Activated CD8-positive, alpha-beta memory T cell treated with anti-CD3 and anti-CD28 coated beads, Interleukin-2, amount 10 ng/mL, durations not matched to agents 7 days and 5 days (primary cell): ENCODE results near the gene ZBED1. TPM values are rescaled to one million over a fixed set of nuclear protein-coding genes. Genes with fewer than 3 reads are reported as not detected.
"Not testable (repeated sequence)": the region's sequence is repeated elsewhere in the genome, so short reads cannot be mapped to it uniquely, and the experiment has no call there.

ENCODE experiments used
- ATAC-seq: fragments of 150-1000 bp; cut with Tn5 transposase; one replicate; pipeline ENCODE4 v1.10.0; 2021; ENCODE audit warnings: moderate library complexity
- CTCF ChIA-PET: fragments of 350-600 bp; sonication (Branson Sonifier 250); formaldehyde crosslinking; loops from one replicate; lab custom pipeline; 2021; ENCODE audit warnings: antibody characterized with exemption; lab: Charles Lee
- DNase-seq: peaks from one replicate; pipeline ENCODE4 v3.0.0-alpha.2; 2020
- H3K27ac Mint-ChIP-seq: one replicate; pipeline ENCODE4 v1.8.0; 2021; ENCODE audit warnings: mild to moderate bottlenecking, mixed read lengths
- H3K27me3 Mint-ChIP-seq: one replicate; pipeline ENCODE4 v1.8.0; 2021; ENCODE audit warnings: mixed read lengths
- H3K36me3 Mint-ChIP-seq: one replicate; pipeline ENCODE4 v1.8.0; 2021; ENCODE audit warnings: mild to moderate bottlenecking, mixed read lengths
- H3K4me1 Mint-ChIP-seq: one replicate; pipeline ENCODE4 v1.8.0; 2021; ENCODE audit warnings: mixed read lengths
- H3K4me3 Mint-ChIP-seq: one replicate; pipeline ENCODE4 v1.8.0; 2021; ENCODE audit warnings: mild to moderate bottlenecking, moderate library complexity, mixed read lengths
- H3K9me3 Mint-ChIP-seq: one replicate; pipeline ENCODE4 v1.8.0; 2022; ENCODE audit warnings: low read depth, mixed read lengths
- total RNA-seq, 2 experiments: library from RNA; stranded (reverse); gene quantifications; one replicate each; pipeline ENCODE4 v1.2.3, GENCODE V29; 2021

ZBED1 gene
- total RNA-seq, 2 experiments from 2014 or later: 31.7 to 34.9 TPM

- ATAC-seq, H3K27ac Mint-ChIP-seq, H3K4me3 Mint-ChIP-seq, H3K36me3 Mint-ChIP-seq, H3K27me3 Mint-ChIP-seq, DNase-seq, H3K4me1 Mint-ChIP-seq, H3K9me3 Mint-ChIP-seq, CTCF ChIA-PET: not testable (repeated sequence)
Observed at GRCh38 chrX:2534261-2535021, 33.7 kb upstream of the ZBED1 start.

GRCh38 chrX:2533424-2533823 lies 32.6 kb upstream of the ZBED1 start:
- H3K9me3 Mint-ChIP-seq: no peaks in the 10 kb centered on the region
- H3K4me1 Mint-ChIP-seq: no peaks in the 10 kb centered on the region
- H3K27me3 Mint-ChIP-seq: peaks cover 5% of the 10 kb centered on the region
- no peak for DNase-seq
- CTCF ChIA-PET: no interaction called here
- no peak overlapping the region for H3K4me3 Mint-ChIP-seq
- H3K27ac Mint-ChIP-seq: no peak overlapping the region
- ATAC-seq: no peak
- H3K36me3 Mint-ChIP-seq: no peaks in the 10 kb centered on the region

GRCh38 chrX:2526390-2526789 lies 25.6 kb upstream of the ZBED1 start:
- no peaks in the 10 kb centered on the region for H3K36me3 Mint-ChIP-seq
- H3K4me1 Mint-ChIP-seq: no peaks in the 10 kb centered on the region
- H3K4me3 Mint-ChIP-seq: no peak overlapping the region
- no peaks in the 10 kb centered on the region for H3K9me3 Mint-ChIP-seq
- no peak for DNase-seq
- CTCF ChIA-PET: no interaction called here
- no peak overlapping the region for H3K27ac Mint-ChIP-seq
- no peak for ATAC-seq
- peaks cover 5% of the 10 kb centered on the region for H3K27me3 Mint-ChIP-seq

GRCh38 chrX:2523911-2524310 lies 23.1 kb upstream of the ZBED1 start:
- H3K27ac Mint-ChIP-seq: no peak overlapping the region
- DNase-seq: no peak
- H3K36me3 Mint-ChIP-seq: no peaks in the 10 kb centered on the region
- peaks cover 5% of the 10 kb centered on the region for H3K27me3 Mint-ChIP-seq
- no peak overlapping the region for H3K4me3 Mint-ChIP-seq
- H3K4me1 Mint-ChIP-seq: no peaks in the 10 kb centered on the region
- ATAC-seq: no peak
- CTCF ChIA-PET: no interaction called here
- no peaks in the 10 kb centered on the region for H3K9me3 Mint-ChIP-seq

GRCh38 chrX:2521927-2522386 lies 21.2 kb upstream of the ZBED1 start:
- Mint-ChIP-seq H3K4me3 (no peak overlapping the region), H3K27ac (no peak overlapping the region), H3K36me3 (no peaks in the 10 kb centered on the region), H3K27me3 (peaks cover 5% of the 10 kb centered on the region), H3K4me1 (peaks cover under 1% of the 10 kb centered on the region), H3K9me3 (no peaks in the 10 kb centered on the region)
- CTCF ChIA-PET: no interaction called here
- DNase-seq: no peak
- ATAC-seq: no peak

- peaks cover 5% of the 10 kb centered on the region for H3K27me3 Mint-ChIP-seq
Observed at GRCh38 chrX:2521092-2521926, 20.5 kb upstream of the ZBED1 start.

GRCh38 chrX:2520539-2520938 lies 19.8 kb upstream of the ZBED1 start:
- CTCF ChIA-PET: no interaction called here
- Mint-ChIP-seq H3K4me1 (peaks cover 3% of the 10 kb centered on the region), H3K27me3 (peaks cover 5% of the 10 kb centered on the region), H3K4me3 (no peak overlapping the region), H3K36me3 (no peaks in the 10 kb centered on the region), H3K9me3 (no peaks in the 10 kb centered on the region), H3K27ac (no peak overlapping the region)
- ATAC-seq (no peak), DNase-seq (no peak)

More at GRCh38 chrX:2521092-2521926, 20.5 kb upstream of the ZBED1 start:
- Mint-ChIP-seq H3K9me3 (no peaks in the 10 kb centered on the region), H3K4me1 (peaks cover 3% of the 10 kb centered on the region), H3K4me3 (no peak overlapping the region), H3K27ac (no peak overlapping the region), H3K36me3 (no peaks in the 10 kb centered on the region)
- CTCF ChIA-PET: no interaction called here
- DNase-seq (no peak), ATAC-seq (no peak)

GRCh38 chrX:2519638-2520037 lies 18.9 kb upstream of the ZBED1 start:
- ATAC-seq, H3K27ac Mint-ChIP-seq, H3K4me1 Mint-ChIP-seq, CTCF ChIA-PET, H3K27me3 Mint-ChIP-seq, H3K9me3 Mint-ChIP-seq, H3K4me3 Mint-ChIP-seq, H3K36me3 Mint-ChIP-seq, DNase-seq: not testable (repeated sequence)

GRCh38 chrX:2517055-2517454 lies 16.3 kb upstream of the ZBED1 start:
- Mint-ChIP-seq H3K9me3 (no peaks in the 10 kb centered on the region), H3K27ac (no peak overlapping the region), H3K4me3 (no peak overlapping the region), H3K36me3 (no peaks in the 10 kb centered on the region), H3K4me1 (peaks cover 4% of the 10 kb centered on the region), H3K27me3 (peaks cover 2% of the 10 kb centered on the region)
- ATAC-seq (no peak), DNase-seq (no peak)
- CTCF ChIA-PET: no interaction called here

- H3K36me3 Mint-ChIP-seq: no peaks in the 10 kb centered on the region
- peaks cover 2% of the 10 kb centered on the region for H3K27me3 Mint-ChIP-seq
- DNase-seq (no peak), ATAC-seq (no peak)
- peaks cover 4% of the 10 kb centered on the region for H3K4me1 Mint-ChIP-seq
- CTCF ChIA-PET: no interaction called here
- no peak overlapping the region for H3K4me3 Mint-ChIP-seq
- no peak overlapping the region for H3K27ac Mint-ChIP-seq
- H3K9me3 Mint-ChIP-seq: no peaks in the 10 kb centered on the region
Observed at GRCh38 chrX:2516623-2517022, 15.8 kb upstream of the ZBED1 start.

GRCh38 chrX:2514131-2514530 lies 13.4 kb upstream of the ZBED1 start:
- CTCF ChIA-PET: no interaction called here
- no peaks in the 10 kb centered on the region for H3K36me3 Mint-ChIP-seq
- no peak overlapping the region for H3K4me3 Mint-ChIP-seq
- no peak overlapping the region for H3K27ac Mint-ChIP-seq
- ATAC-seq: no peak
- no peaks in the 10 kb centered on the region for H3K9me3 Mint-ChIP-seq
- H3K4me1 Mint-ChIP-seq: peaks cover 4% of the 10 kb centered on the region
- peaks cover 2% of the 10 kb centered on the region for H3K27me3 Mint-ChIP-seq
- no peak for DNase-seq

- CTCF ChIA-PET: no interaction called here
- no peak overlapping the region for H3K27ac Mint-ChIP-seq
- H3K9me3 Mint-ChIP-seq: no peaks in the 10 kb centered on the region
- no peaks in the 10 kb centered on the region for H3K36me3 Mint-ChIP-seq
- H3K4me1 Mint-ChIP-seq: peaks cover 8% of the 10 kb centered on the region
- ATAC-seq (no peak), DNase-seq (no peak)
- no peak overlapping the region for H3K4me3 Mint-ChIP-seq
- peaks cover 2% of the 10 kb centered on the region for H3K27me3 Mint-ChIP-seq
Observed at GRCh38 chrX:2513121-2513664, 12.4 kb upstream of the ZBED1 start.

GRCh38 chrX:2512501-2512900 lies 11.7 kb upstream of the ZBED1 start:
- Mint-ChIP-seq H3K27me3 (peaks cover 2% of the 10 kb centered on the region), H3K4me3 (no peak overlapping the region), H3K9me3 (no peaks in the 10 kb centered on the region), H3K4me1 (peaks cover 8% of the 10 kb centered on the region), H3K36me3 (no peaks in the 10 kb centered on the region), H3K27ac (no peak overlapping the region)
- ATAC-seq: no peak
- CTCF ChIA-PET: no interaction called here
- no peak for DNase-seq

- H3K27me3 Mint-ChIP-seq: no peaks in the 10 kb centered on the region
- no peak overlapping the region for H3K27ac Mint-ChIP-seq
- peaks cover 5% of the 10 kb centered on the region for H3K4me1 Mint-ChIP-seq
- no peak overlapping the region for H3K4me3 Mint-ChIP-seq
- CTCF ChIA-PET: no interaction called here
- H3K36me3 Mint-ChIP-seq: no peaks in the 10 kb centered on the region
- no peaks in the 10 kb centered on the region for H3K9me3 Mint-ChIP-seq
- DNase-seq: no peak
- ATAC-seq: no peak
Observed at GRCh38 chrX:2511326-2511725, 10.6 kb upstream of the ZBED1 start.
